GM11168 (cell line): ENCODE results near the gene HDAC9.

Experiments
- in situ Hi-C: fragments of 300-500 bp; cut with MboI; formaldehyde crosslinking; loops from one replicate; pipeline ENCODE4 v1.12.0; 2022; ENCODE audit warnings: low sequenced_read_pairs; ENCODE audit not compliant: unreplicated experiment

The HDAC9 gene

DNA sequence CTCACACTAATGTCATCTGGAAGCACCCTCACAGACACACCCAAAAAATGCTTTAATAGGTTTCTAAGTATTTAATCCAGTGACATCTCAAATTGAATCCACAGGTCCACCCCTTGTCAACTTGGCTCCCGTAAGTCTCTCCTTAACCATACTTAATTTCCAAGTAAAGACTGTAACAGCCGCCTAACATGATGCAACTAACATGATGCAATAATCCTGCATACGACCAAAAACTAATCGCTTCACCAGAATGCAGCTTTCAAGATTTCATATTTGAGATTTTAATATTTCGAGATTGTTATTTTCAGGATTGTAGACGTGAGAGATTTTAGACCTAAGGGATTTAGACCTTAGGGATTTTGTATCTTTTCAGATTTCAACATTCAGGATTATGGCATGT is 3.7 kb upstream of the HDAC9 start:
- in situ Hi-C loops, result no loop called here

DNA sequence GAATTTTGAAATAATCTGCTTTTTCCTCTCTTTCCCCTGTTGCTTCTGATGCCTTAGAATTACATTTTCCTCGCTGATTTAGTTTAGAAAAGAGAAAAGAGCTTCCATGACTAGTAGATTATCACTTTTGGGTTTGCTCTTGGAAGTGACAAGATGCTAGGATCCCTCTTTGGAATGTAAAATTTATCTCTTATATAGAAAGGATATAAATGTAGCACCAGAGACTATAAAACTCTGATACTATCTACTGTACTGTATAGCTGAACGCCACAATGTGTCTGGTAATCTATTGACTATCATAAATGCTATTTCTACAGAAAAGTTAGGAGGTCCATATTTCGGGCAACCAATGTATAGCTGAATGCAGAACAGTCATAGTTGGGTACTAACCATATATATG is 1.1 kb upstream of the HDAC9 start:
- in situ Hi-C loops, result no loop called here

DNA sequence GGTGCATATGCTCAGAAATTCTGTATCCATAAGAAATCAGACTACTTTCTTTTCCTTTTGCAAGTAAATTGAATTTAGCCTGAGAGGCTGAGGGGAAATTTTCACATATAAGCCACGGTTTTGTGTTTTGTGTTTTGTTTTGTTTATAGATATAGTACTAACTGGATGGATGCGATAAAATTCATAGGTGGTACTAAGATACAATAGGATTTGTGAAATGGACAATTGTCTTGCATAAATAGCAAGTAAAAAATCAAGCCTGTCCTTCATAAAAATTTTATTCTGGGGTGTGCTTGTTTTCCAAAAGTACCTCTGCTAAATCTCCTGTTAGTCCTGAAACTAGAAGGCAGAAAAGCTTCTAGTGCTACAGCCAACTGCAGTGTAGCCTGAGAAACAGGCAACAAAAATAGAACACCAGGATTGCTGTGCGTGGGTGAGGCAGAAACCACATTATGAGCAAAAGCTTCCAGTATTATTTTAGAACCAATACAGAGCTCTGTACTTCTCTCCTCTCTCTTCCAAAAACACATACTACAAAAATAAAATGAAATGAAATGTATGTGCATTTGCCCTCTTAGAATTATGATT is 634 bp upstream of the HDAC9 start:
- in situ Hi-C loops, result no loop called here

DNA sequence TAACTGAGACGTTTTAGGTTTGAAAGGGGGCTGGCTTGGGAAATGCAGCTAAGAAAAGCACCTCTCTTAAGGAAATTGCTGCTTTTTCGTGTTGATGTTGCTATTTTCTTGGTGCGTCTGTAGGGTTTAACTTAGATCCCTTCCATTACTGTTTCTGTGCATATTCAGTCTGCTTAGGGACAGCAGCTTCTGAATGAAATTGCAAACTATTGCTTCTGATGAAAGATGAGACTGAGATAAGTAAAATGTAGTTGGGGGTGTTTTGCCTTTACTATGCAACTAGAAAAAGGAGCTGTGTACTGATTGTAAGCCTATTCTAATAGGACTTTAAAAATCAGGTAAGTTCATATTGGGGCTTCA is 772 bp downstream of the HDAC9 start:
- in situ Hi-C loops, result no loop called here

DNA sequence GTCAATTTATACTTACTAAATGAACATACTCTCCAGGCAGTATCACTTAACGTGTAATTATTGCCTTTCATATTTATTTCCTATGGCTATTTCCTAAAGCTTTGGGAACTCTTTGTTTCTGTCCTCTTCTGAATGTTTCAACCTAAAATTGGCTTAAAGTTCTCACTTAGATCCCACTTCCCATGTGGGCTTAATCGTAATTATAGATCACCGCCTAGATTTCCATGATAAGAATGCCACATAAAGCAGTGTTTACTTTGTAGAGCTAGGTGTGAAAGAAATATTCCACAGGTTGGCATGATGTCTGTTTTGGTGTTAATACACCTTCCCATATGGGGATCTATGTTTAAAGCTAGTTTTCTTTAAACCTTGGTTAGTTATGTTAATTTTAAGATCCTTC is 1.5 kb downstream of the HDAC9 start:
- in situ Hi-C loops, result no loop called here

DNA sequence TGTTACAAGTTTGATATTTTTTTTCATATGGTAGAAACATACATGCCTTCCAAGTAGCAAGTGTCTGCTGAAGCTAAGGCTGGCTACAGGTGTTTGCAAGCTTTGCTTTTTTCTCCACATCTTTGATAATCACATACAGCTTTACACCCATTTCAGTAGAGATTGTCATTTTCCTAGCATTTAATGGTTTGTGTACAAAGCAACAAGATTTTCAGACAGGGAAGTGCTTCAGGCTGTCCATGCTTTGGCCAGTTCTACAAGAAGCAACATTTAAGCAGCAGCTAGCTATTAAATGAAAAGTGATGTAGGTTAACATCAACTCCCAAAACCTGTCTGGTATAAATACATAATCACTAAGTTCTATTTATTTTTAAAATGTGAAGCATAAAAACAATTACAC is 2.3 kb downstream of the HDAC9 start:
- in situ Hi-C loops, result no loop called here

DNA sequence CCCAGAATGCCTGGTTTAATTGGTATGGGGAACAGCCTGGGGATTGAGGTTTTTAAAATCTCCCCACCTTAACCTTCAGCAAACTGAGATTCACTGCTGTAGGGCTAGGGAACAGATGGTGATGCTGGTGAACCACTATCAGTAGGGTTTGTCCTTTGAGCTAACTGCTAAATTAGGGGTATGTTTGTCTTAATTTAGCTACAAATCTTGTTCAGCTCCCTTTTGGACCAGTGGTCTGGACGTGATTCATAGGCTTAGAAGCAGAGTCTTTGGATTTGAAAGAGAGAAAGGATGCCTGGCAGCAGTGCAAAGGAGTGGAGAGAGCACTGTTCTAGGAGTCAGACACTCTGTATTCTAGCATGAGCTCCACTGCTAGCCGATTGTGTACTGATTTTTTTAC is 2.8 kb downstream of the HDAC9 start:
- in situ Hi-C loops, result no loop called here

DNA sequence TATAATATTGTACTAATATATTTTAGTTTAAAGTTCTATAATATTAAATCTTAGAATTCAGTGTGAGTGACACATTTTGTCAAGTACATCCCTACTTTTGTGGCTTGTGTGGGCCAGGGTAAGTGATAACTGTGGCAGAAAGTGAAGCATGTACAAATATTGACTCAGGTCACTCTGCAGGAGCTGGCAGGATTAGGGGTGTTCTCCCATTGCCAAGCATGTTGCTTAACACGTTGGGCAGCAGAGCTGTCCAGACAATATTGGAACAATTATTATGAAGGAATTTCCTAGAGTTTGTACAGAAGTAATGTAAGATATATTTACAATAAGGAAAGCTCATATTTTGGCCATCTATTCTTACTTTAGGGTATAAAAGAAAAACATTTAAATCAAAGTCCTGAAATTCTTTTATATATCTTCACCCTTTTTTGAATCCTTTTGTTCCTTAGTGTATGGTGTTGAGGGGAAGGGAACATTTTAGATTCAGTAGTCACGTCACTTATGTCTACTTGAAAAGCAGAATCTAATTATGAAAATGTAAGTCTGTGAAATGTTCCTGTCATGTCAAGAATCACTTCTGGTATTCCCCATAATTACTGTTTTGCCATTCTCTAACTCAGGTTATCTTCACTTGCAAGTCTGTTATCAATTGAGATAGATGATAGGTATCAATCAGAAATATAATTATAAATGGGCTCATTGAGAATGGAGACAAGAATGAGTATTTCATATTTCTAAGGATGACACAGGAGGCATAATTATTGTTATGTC is 4.0 kb downstream of the HDAC9 start:
- in situ Hi-C loops, result no loop called here

DNA sequence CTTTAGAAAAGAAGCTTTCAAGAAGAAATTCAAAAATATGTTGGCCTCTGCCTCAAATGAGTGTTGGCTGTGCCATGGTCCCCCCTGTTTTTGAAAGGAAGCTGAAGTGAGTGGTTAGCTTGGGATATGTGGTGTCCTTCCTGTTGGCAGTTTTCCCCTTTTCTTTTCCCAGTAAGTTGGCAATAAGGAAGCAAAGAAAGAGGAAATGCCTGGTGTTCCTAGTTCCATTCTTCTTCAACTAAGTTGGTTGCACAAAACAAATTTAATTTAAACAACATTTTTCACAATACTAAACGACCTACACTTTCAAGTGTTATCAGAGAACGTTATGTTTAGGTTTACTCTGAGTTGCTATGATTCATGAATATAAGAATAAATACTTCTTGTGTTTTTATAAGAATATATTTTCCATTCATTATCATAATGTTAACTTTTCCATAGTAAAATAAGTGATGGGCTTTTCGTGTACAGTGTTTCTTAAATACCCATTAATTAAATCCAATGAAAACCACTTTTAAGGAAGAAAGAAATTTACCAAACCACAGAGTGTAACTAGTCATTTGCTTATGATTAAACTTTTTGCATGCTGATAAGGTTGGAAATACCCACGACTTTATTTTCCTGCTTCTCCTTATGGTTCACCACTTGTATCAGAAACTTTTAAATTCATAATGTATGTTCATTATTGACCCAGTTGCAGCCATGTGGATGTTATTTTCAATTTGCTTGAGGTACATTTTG is 7.7 kb downstream of the HDAC9 start:
- in situ Hi-C loops, result no loop called here

DNA sequence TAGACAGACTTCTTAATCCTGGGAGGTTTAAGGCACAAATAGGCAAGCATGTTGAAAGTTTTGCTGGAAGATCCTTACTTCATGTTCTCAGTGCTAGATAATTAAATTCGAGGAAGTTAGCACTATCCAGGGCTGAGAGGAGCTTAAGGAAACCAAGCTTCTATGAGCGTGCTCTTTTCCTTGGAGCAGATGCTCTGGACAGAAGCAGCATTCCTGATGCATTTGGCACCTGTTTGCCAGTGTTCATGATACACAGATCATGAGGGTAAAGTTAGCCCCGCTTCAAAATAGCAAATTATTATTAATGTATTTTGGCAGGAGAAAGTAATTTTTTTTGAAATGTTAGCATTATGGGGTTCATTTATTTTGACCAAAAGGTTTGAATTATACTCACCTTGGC is 9.4 kb downstream of the HDAC9 start:
- in situ Hi-C loops, result no loop called here

DNA sequence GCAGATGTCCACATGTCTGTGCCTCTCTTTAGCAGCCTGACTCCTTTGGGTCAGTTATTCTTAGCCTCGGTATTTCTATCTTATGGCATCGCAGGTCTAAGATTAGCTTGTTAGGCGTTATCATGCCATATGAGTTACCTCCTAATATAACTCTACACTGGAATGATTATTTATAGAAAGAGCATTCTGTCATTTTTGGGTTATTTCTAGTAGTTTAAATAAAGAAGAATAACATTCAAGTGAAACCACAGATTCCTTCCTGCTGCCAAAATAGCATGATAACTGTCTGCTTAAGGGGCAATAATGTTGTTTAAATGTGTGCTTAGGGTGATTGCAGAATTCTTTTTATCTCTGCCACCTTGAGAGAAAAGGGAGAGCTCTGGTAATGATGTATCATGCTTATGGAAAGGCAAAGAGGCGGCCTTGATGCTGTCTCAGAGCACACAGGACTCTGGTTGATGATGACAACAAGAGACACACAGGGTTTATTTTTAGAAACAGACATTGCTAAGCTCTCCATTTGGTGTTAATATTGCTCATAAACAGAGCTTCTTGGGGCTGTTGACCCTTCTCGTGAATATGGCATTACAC is 10.4 kb downstream of the HDAC9 start:
- in situ Hi-C loops, result no loop called here

DNA sequence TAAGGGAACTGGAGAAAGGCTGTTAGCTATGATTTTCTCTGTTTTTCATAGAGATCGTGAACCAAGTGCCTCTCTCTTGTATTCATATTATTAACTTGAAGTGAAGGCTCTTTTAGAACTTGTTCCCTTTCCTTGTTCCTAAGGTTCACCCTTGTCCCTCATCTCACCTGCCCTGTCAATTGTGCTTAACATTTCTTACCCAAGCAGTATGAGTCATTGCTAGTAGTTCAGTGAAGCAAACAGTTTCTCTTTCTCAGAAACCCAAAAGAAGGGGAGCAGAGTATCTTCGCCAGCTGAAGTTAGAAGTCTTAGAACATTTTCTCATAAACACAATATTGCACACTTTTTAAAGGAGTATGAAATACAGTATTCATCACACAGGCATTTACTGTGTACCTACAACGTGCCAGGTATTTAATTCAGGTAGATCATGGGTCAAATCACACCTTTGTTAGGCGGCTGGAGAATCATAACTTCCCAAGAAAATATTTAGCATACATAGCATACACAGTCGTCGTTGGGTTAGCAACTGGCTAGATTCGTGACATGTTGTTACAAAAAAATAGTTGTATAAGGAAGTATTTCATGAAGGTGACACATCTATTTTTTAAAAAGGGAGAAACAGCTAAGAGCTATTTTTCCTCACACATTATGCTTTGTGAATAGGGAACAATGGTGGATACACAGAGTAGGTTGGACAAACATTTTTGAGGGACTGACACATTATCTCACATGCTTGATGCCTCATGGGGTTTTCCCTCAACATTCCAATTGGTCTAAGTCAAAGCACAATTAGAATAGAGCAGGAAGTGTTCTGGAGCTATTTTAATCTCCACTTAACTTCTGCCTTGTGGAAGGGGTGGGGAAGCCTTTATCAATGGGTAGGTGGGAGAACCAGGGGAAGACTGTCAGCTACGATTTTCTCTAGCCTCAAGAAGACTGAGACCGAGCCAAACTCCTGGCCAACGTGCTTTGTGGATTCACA is 13.2 kb downstream of the HDAC9 start:
- in situ Hi-C loops, result no loop called here

DNA sequence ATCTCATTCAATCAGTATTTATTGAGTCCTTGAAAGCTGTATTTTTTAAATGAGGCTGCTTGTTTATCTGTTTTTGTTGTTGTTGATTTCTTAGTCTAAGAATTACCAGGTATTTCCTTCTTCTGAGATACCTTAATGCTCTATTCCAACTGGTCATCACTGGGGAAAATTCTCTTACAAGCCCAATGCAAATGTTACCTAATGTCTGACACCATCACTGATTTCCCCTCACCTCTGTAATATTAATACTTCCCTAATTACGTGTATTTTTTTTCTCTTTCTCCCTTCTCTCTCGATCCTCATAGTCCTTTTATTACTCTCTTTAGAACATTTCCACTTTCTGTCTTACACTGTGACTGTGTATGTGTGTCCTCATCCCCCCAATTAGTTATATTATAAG is 13.9 kb downstream of the HDAC9 start:
- in situ Hi-C loops, result no loop called here

DNA sequence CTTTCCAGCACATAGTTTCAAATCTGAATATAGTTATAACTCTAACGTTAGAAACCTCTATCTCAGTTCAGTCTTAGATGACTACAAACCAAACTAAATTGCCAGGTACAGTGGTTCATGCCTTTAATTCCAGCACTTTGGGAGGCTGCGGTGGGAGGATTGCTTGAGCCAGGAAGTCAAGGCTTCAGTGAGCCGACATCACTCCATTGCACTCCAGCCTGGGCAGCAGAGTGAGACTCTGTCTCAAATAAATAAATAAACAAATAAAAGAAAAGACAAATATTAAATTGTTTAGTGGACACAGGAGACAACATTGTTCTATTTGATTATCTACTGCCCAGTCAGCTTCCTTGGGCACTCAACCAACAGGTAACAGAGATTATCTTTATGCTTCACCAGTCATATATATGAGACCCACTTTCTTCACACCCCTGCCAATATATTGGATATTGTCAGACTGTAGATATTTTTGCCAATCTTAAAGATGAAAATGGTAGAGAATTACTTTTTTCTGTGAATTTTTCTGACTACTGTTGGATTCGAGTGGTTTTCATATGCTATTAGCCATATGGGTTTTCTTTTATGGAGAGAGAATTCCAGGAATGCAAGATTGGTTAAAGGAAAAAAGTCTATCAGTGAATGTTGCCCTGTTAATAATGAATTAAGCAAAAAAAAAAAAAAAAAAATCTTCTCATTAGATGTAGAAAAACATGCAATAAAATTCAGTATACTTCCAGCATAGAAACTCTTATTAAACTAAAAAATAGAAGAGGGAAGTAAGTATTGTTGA is 16.0 kb downstream of the HDAC9 start:
- in situ Hi-C loops, result no loop called here

DNA sequence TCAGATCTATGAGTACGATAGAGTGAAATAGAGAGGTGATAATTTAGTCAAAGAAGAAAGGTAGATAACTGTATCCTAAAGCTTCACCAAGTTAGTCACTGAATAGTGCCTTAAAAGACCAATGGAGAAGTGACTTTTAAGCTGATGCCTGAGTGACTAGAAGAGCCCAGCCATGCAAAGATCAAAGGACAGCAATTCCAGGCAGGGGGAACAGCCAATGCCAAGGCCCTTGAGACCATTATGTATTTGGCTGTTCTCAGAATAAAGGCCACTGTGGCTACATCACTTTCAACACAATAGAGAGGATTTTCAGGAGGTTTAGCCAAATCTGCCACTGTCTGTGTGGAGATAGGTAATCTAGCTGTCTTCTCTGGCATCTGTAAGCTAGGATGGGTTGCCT is 17.8 kb downstream of the HDAC9 start:
- in situ Hi-C loops, result no loop called here

DNA sequence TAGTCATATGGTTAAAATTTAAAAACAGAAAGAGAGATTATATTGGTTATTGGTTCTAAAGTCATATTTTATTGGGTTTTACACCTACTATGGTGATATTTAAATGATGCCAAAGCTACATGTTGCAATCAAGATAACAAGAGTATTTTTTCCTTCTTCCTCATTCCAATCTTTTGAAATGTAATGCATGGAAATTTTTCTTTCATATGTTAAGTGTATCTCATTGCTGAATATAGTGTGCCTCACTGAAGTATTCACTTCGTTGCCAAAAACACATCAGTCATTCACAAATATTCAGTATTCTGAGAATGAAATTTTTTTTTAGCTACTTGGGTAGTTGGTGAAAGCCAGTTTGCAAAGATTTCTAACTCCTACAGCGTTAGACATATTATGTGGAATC is 19.5 kb downstream of the HDAC9 start:
- in situ Hi-C loops, result no loop called here

DNA sequence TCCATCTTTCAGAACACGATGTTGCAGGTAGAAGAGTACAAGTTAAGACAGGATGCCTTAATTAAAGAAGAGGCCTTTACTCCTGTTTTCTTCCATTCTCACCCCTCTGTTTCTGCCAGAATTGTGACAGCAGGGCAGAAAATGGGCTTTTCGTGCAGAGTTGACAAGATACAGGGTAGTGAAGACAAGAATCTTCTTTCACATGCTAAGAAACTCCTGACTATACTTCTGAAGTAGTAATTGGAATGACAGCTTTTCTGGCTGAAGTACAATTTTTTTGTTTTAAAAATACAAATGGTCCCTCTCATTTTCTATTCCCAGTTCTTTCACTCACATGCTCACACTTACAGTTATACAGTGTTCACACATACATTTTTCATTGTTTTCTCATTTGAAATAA is 22.1 kb downstream of the HDAC9 start:
- in situ Hi-C loops, result no loop called here

DNA sequence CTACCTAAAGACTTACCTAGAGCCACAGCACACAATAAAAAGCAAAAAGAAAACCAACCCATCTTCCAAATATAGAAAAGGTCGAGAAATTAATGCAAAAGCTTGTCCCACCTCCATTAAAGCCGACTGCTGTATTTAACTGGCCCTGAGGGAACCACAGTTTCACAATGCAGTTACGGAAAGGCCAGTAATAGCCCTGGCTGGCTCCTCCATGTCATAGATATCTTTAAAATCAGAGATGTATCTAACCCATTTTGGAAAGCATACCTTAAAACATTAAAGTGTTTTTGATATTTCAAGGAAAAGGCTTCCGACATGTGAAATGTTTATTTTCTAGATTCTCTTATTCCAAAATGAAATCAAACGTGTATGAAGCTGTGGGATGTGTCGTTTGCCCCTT is 23.0 kb downstream of the HDAC9 start:
- in situ Hi-C loops, result no loop called here

DNA sequence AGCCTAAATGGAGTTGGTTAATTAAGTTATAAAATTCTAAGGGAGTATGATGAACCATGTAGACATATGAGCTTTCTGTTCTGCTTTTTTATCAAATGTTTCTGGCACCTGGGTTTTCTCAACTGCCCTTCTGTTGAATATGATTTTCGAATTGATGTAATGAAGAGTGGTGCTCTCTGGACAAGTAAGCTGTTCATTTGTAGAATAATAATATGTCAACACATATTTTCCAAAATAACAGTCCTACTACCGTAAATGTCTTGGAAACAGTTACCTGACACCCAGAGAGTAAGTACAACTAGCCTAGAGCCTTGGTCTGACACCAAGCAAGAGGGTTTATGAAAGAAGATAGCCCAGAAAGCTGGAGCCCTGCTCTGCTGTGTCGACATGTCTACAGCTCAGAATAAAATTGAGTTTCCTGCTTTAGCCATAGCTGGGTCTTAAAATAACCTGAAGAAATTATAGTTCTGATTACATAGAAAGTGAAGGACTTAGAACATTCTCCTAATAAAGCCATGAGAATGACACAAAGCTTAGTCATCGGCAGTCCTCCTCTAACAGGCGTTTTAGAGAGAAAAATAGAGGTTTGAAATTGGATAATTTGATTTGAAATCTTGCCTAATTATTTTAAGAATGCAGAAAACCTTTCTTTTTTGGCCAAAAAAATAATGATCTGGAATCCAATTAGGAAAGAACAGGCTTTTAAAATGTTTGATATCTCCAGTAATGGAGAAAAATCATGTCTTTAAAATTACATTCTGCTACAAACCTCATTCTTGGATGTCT is 25.1 kb downstream of the HDAC9 start:
- in situ Hi-C loops, result no loop called here
